Astrocyte (in vitro differentiated cells and primary cell): ENCODE results near the gene HEATR3. TPM values are rescaled to one million over a fixed set of nuclear protein-coding genes. Genes with fewer than 3 reads are reported as not detected.

ENCODE experiments used
- DNase-seq: peaks from one replicate; pipeline ENCODE4 v3.0.0-alpha.2; 2010; ENCODE audit warnings: low read depth
- FAIRE-seq: peaks from 2 replicates; lab custom pipeline; 2011; peaks lifted over from hg19 to GRCh38; lab: Jason Lieb, UNC
- H2AFZ ChIP-seq: 2 replicates; pipeline ENCODE4 v1.6.0; 2012; ENCODE audit warnings: low read depth, low read length, inconsistent platforms
- H3K27ac ChIP-seq: 2 replicates; pipeline ENCODE4 v1.5.1; 2011; ENCODE audit warnings: low read depth, low read length, inconsistent platforms
- H3K27me3 ChIP-seq: 2 replicates; pipeline ENCODE4 v1.6.0; 2011; ENCODE audit warnings: low read length, inconsistent platforms; ENCODE audit not compliant: insufficient read depth
- H3K36me3 ChIP-seq: 2 replicates; pipeline ENCODE4 v1.5.1; 2011; ENCODE audit warnings: low read length, inconsistent platforms; ENCODE audit not compliant: insufficient read depth
- H3K4me1 ChIP-seq: 2 replicates; pipeline ENCODE4 v1.5.1; 2011; ENCODE audit warnings: low read length, inconsistent platforms; ENCODE audit not compliant: insufficient read depth
- H3K4me2 ChIP-seq: 2 replicates; pipeline ENCODE4 v1.6.0; 2012; ENCODE audit warnings: low read length, inconsistent platforms
- H3K4me3 ChIP-seq: 2 replicates; pipeline ENCODE4 v1.5.1; 2011; ENCODE audit warnings: low read depth, mild to moderate bottlenecking, low read length, inconsistent platforms; ENCODE audit not compliant: insufficient read depth
- H3K79me2 ChIP-seq: 2 replicates; pipeline ENCODE4 v1.6.0; 2012; ENCODE audit warnings: mild to moderate bottlenecking, low read length, inconsistent platforms; ENCODE audit not compliant: insufficient read depth
- H3K9ac ChIP-seq: 2 replicates; pipeline ENCODE4 v1.6.0; 2012; ENCODE audit warnings: mild to moderate bottlenecking, low read length, inconsistent platforms
- H3K9me3 ChIP-seq: 2 replicates; pipeline ENCODE4 v1.5.1; 2012; ENCODE audit warnings: low read depth, mild to moderate bottlenecking, low read length, inconsistent platforms; ENCODE audit not compliant: insufficient read depth
- H4K20me1 ChIP-seq: 2 replicates; pipeline ENCODE4 v1.6.0; 2012; ENCODE audit warnings: low read length, inconsistent platforms; ENCODE audit not compliant: insufficient read depth
- H3K27ac Mint-ChIP-seq: one replicate; pipeline ENCODE4 v1.8.0; 2021; ENCODE audit warnings: mild to moderate bottlenecking, mixed read lengths; ENCODE audit not compliant: unreplicated experiment
- H3K27me3 Mint-ChIP-seq: one replicate; pipeline ENCODE4 v1.8.0; 2021; ENCODE audit warnings: low read depth, mixed read lengths; ENCODE audit not compliant: unreplicated experiment
- H3K36me3 Mint-ChIP-seq: one replicate; pipeline ENCODE4 v1.8.0; 2021; ENCODE audit warnings: low read depth, mixed read lengths; ENCODE audit not compliant: unreplicated experiment
- H3K4me1 Mint-ChIP-seq: one replicate; pipeline ENCODE4 v1.8.0; 2021; ENCODE audit warnings: low read depth, mixed read lengths; ENCODE audit not compliant: unreplicated experiment
- H3K4me3 Mint-ChIP-seq: one replicate; pipeline ENCODE4 v1.8.0; 2021; ENCODE audit warnings: mild to moderate bottlenecking, moderate library complexity, mixed read lengths; ENCODE audit not compliant: unreplicated experiment
- H3K9me3 Mint-ChIP-seq: one replicate; pipeline ENCODE4 v1.8.0; 2021; ENCODE audit warnings: mild to moderate bottlenecking, mixed read lengths; ENCODE audit not compliant: unreplicated experiment
- CTCF ChIP-seq: IDR thresholded peaks from 2 replicates; pipeline ENCODE4 v1.5.1; 2011; ENCODE audit warnings: low read depth, mild to moderate bottlenecking, inconsistent platforms, low read length, moderate library complexity; ENCODE audit not compliant: insufficient read depth
- EZH2 ChIP-seq: IDR thresholded peaks from 2 replicates; pipeline ENCODE4 v1.6.1; 2012; ENCODE audit warnings: mild to moderate bottlenecking, low read length, inconsistent platforms; ENCODE audit not compliant: insufficient read depth
- total RNA-seq: library from RNA; stranded (reverse); gene quantifications from 2 replicates; pipeline ENCODE4 v1.2.1, GENCODE V29; 2021

Gene HEATR3
- total RNA-seq, 1 donor from 2014 or later = 26.8 TPM

- H3K27me3 Mint-ChIP-seq = peaks cover 17% of the 10 kb centered on the region
- Histone ChIP-seq H3K4me1 (no peaks in the 10 kb centered on the region), H3K27me3 (peaks cover 7% of the 10 kb centered on the region), H2AFZ (no peak overlapping the region), H3K9me3 (no peaks in the 10 kb centered on the region), H3K4me2 (no peak overlapping the region), H3K79me2 (no peaks in the 10 kb centered on the region), H3K36me3 (no peaks in the 10 kb centered on the region), H4K20me1 (no peaks in the 10 kb centered on the region), H3K9ac (no peak overlapping the region), H3K27ac (no peak overlapping the region), H3K4me3 (no peak overlapping the region)
- DNase-seq (no peak), FAIRE-seq (no peak)
- no peak for TF ChIP-seq CTCF
- TF ChIP-seq EZH2 = no peak
- H3K27ac Mint-ChIP-seq = no peak overlapping the region
- H3K4me1 Mint-ChIP-seq = no peaks in the 10 kb centered on the region
- no peak overlapping the region for H3K4me3 Mint-ChIP-seq
- H3K36me3 Mint-ChIP-seq = no peaks in the 10 kb centered on the region
- H3K9me3 Mint-ChIP-seq = no peaks in the 10 kb centered on the region
These were observed 17.9 kb upstream of the HEATR3 start for GRCh38 chr16:50047864-50048263.

GRCh38 chr16:50050802-50051201 lies 15.0 kb upstream of the HEATR3 start:
- H3K36me3 Mint-ChIP-seq = no peaks in the 10 kb centered on the region

More at GRCh38 chr16:50050802-50051201, 15.0 kb upstream of the HEATR3 start:
- no peak overlapping the region for H2AFZ ChIP-seq
- no peaks in the 10 kb centered on the region for H4K20me1 ChIP-seq
- TF ChIP-seq EZH2 (no peak), CTCF (no peak)
- H3K36me3 ChIP-seq = no peaks in the 10 kb centered on the region
- H3K9me3 ChIP-seq = no peaks in the 10 kb centered on the region
- no peaks in the 10 kb centered on the region for H3K4me1 ChIP-seq
- FAIRE-seq = no peak
- H3K4me3 ChIP-seq = no peak overlapping the region
- H3K4me1 Mint-ChIP-seq = no peaks in the 10 kb centered on the region
- no peak overlapping the region for H3K9ac ChIP-seq
- peaks cover 6% of the 10 kb centered on the region for H3K27me3 Mint-ChIP-seq
- H3K27ac Mint-ChIP-seq = no peak overlapping the region
- H3K9me3 Mint-ChIP-seq = peaks cover 4% of the 10 kb centered on the region
- no peaks in the 10 kb centered on the region for H3K79me2 ChIP-seq
- DNase-seq = no peak
- H3K4me2 ChIP-seq = no peak overlapping the region
- peaks cover 7% of the 10 kb centered on the region for H3K27me3 ChIP-seq
- H3K27ac ChIP-seq = no peak overlapping the region
- H3K4me3 Mint-ChIP-seq = no peak overlapping the region
